MM.1S (cell line): Measurements from ENCODE around the gene TMEM253.

ENCODE experiments used
- EZH2 ChIP-seq: fragments of 300-600 bp; sonication (generic); optimal IDR thresholded peaks from 2 replicates; pipeline ENCODE3; 2017; ENCODE audit warnings: low read depth, mild to moderate bottlenecking, antibody characterized with exemption, low read length, mixed read lengths
- TF ChIP-seq, protein P1 (sequence below): fragments of 300-600 bp; sonication (generic); IDR thresholded peaks from 2 replicates; pipeline ENCODE4 v1.5.1; 2016; ENCODE audit warnings: antibody characterized with exemption, low read length, mixed read lengths

DNA sequence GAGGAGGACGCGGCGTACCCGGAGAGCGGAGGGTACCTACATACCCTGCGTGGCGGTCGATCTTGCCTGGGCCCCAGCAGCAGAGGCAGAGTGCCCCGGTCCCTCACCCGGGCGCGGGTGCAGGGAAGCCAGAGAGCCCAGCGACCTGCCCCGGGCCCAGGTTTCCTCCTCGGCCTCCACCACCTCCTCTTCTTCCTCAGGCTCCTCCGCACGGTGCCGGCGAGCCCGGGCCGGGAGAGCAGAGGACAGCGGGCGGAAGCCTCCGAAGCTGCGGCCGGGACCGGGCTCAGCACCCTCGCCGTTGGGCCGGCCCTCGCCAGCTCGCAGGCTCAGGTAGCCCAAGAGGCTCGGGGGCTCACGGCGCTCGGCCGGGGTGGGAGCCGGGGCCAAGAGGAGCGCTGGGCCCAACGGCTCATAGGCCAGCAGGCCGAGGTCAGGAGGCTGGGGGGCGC is 9.0 kb upstream of the TMEM253 start:
- TF ChIP-seq, protein P1, sequence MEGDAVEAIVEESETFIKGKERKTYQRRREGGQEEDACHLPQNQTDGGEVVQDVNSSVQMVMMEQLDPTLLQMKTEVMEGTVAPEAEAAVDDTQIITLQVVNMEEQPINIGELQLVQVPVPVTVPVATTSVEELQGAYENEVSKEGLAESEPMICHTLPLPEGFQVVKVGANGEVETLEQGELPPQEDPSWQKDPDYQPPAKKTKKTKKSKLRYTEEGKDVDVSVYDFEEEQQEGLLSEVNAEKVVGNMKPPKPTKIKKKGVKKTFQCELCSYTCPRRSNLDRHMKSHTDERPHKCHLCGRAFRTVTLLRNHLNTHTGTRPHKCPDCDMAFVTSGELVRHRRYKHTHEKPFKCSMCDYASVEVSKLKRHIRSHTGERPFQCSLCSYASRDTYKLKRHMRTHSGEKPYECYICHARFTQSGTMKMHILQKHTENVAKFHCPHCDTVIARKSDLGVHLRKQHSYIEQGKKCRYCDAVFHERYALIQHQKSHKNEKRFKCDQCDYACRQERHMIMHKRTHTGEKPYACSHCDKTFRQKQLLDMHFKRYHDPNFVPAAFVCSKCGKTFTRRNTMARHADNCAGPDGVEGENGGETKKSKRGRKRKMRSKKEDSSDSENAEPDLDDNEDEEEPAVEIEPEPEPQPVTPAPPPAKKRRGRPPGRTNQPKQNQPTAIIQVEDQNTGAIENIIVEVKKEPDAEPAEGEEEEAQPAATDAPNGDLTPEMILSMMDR: no peak
- TF ChIP-seq EZH2: no peak
